Stomach smooth muscle (tissue), 2 donors: ENCODE results near the gene SPAG9.
A peak's percentile ranks its signal among the peaks of the same experiment; 100 is the strongest.

Experiments
- H3K27ac ChIP-seq: one replicate; pipeline ENCODE4 v1.7.0; 2013; ENCODE audit warnings: mild to moderate bottlenecking, low read length, inconsistent platforms
- H3K27me3 ChIP-seq, 2 donors: one replicate each; pipeline ENCODE4 v1.7.0; 2013; ENCODE audit warnings: low read length in 2 of 2; ENCODE audit not compliant: insufficient read depth in 2 of 2, control insufficient read depth in 1 of 2
- H3K36me3 ChIP-seq, 2 donors: one replicate each; pipeline ENCODE4 v1.7.0; 2013; ENCODE audit warnings: low read length in 2 of 2; ENCODE audit not compliant: control insufficient read depth in 2 of 2, insufficient read depth in 2 of 2
- H3K4me1 ChIP-seq: one replicate; pipeline ENCODE4 v1.7.0; 2013; ENCODE audit warnings: low read length; ENCODE audit not compliant: control insufficient read depth, insufficient read depth
- H3K4me3 ChIP-seq, 2 donors: one replicate each; pipeline ENCODE4 v1.7.0; 2013; ENCODE audit warnings: low read length in 2 of 2
- H3K9ac ChIP-seq, 2 donors: one replicate each; pipeline ENCODE4 v1.7.0; 2013; ENCODE audit warnings: low read length in 2 of 2, mild to moderate bottlenecking in 1 of 2
- H3K9me3 ChIP-seq, 2 donors: one replicate each; pipeline ENCODE4 v1.7.0; 2013; ENCODE audit warnings: low read length in 2 of 2; ENCODE audit not compliant: control insufficient read depth in 2 of 2
- donor health status: healthy.
- donor health status: Pancreatic carcinoma.

Gene SPAG9

DNA sequence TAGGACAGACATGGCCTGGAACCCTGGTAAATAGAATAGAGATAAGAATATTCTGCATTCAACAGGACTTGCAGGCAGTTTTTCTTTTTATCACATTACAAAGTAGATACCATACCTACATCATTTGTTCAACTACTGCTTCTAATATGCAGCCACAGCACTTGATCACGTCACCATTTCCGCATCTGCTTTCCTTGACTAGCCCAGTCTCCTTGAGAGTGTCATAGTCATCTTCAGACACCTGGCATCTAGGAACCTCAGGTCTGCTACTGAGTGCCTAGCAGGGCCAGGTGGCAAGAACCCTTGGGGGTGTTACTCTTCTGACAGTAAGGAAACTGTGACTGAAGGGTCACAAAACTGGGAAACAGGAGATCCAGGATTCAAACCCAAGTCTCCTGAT is 161.3 kb downstream of the SPAG9 start:
- no peaks in the 10 kb centered on the region for H3K27me3 ChIP-seq
- no peaks in the 10 kb centered on the region for H3K9me3 ChIP-seq
- H3K36me3 ChIP-seq: peaks cover 5 to 11% of the 10 kb centered on the region in 2 donors

GRCh38 chr17:50957600-50958575 is 162.8 kb downstream of the SPAG9 start:
- Histone ChIP-seq H3K27ac (no peak overlapping the region), H3K9me3 (no peaks in the 10 kb centered on the region), H3K4me3 (no peak overlapping the region), H3K27me3 (no peaks in the 10 kb centered on the region), H3K4me1 (peaks cover 31% of the 10 kb centered on the region), H3K9ac (no peak overlapping the region), H3K36me3 (peaks cover 5 to 11% of the 10 kb centered on the region in 2 donors)

More for the DNA sequence above, 161.3 kb downstream of the SPAG9 start:
- H3K4me3 ChIP-seq: no peak overlapping the region
- no peak overlapping the region for H3K27ac ChIP-seq
- H3K9ac ChIP-seq: no peak overlapping the region
- H3K4me1 ChIP-seq: peaks cover 24% of the 10 kb centered on the region

DNA sequence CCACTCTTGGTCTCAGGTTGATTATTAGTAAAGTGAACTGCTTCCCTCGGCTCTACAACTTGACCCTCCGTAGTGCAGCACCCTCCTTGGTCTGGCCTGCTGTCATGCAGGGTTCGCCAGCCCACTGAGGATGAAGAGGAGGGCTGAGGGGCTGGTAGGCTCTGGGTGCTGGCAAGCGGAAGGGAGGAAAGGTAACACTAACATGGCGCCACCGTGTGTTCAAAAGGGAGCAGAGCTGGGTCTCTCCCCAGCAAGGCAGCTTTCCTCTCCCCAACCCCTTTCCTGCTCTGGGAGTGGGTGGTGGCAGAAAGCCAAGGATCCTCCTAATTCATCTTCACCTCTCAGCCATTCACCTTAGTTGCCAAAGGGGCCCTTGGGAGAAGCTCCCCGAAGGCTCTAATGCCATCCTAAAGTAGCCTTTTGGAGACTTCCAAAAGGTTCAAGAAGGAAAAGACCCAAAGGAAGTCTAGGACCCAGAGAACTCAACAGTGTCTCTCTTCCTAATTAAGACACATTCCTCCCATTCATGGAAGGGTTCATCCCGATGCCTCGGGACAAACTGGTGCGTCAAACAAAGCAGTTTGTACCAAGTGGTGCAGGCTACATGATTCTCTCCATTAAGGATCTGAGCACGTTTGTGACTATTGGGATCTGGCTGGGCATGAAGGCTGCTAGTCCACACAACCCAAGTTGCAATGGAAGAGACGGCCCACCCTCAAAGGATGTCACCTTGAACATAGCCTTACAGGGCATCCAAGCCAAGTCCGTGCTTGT is 163.7 kb downstream of the SPAG9 start:
- Histone ChIP-seq H3K36me3 (peaks cover 5 to 11% of the 10 kb centered on the region in 2 donors), H3K9ac (peak overlapping the region in 1 of 2 donors; percentile 38), H3K4me1 (peaks cover 33% of the 10 kb centered on the region), H3K27ac (peak overlapping the region; percentile 62), H3K4me3 (peak overlapping the region in 1 of 2 donors; percentile 44), H3K9me3 (no peaks in the 10 kb centered on the region), H3K27me3 (no peaks in the 10 kb centered on the region)

DNA sequence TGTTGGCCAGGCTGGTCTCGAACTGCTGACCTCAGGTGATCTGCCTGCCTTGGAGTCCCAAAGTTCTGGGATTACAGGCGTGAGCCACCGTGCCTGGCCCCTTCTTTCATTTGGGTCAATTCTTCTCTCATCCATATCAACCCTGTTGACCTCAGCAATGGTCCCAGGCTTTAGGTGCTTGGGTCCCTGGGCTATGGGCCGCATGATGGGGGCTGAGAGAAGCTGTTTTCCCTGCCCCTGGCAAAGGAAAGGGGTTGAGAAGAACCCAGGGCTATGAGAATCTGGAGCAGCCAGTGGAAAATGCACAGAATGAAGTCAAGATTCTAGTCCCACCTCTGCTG is 164.3 kb downstream of the SPAG9 start:
- Histone ChIP-seq H3K36me3 (peaks cover under 1 to 8% of the 10 kb centered on the region in 2 donors), H3K4me3 (peak overlapping the region in 1 of 2 donors; percentile 44), H3K9ac (no peak overlapping the region), H3K4me1 (peaks cover 33% of the 10 kb centered on the region), H3K27ac (peak overlapping the region; percentile 62), H3K27me3 (no peaks in the 10 kb centered on the region), H3K9me3 (no peaks in the 10 kb centered on the region)

GRCh38 chr17:50955667-50956120 is 165.0 kb downstream of the SPAG9 start:
- H3K27ac ChIP-seq: peak overlapping the region; percentile 62
- peaks cover 36% of the 10 kb centered on the region for H3K4me1 ChIP-seq
- H3K4me3 ChIP-seq: peak overlapping the region in 1 of 2 donors; percentile 22
- H3K27me3 ChIP-seq: no peaks in the 10 kb centered on the region
- H3K9ac ChIP-seq: peak overlapping the region; percentile 28 to 29
- H3K36me3 ChIP-seq: peaks cover 0 to 6% of the 10 kb centered on the region in 2 donors
- no peaks in the 10 kb centered on the region for H3K9me3 ChIP-seq

- peaks cover 42% of the 10 kb centered on the region for H3K4me1 ChIP-seq
These were observed 165.5 kb downstream of the SPAG9 start for GRCh38 chr17:50955160-50955559.

DNA sequence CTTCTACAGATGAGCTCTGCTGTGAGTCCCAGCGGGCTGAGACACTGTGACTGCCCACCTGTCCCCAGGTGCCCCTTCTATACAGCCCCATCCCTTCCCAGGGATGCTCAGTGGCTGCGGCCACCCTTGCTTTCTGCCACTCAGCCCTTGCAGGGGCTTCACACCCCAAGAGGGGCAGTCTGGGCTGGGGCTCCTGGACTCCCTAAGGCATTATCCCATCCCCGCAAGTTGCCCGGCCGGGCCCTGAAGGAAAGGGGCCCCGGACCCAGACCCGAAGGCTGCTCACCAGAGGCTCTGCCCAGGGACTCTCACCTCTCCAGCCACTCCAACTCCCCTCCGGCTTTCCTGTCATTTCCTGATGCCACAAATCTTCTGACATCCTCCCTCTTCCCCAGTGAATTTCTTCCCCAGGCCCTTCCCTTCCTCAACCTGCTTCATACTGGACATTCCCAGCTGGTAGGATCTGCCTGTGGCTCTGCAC is 166.0 kb downstream of the SPAG9 start:
- Histone ChIP-seq H3K27ac (peak overlapping the region; percentile 62), H3K36me3 (peaks cover 0 to 3% of the 10 kb centered on the region in 2 donors), H3K9ac (no peak overlapping the region), H3K4me1 (peaks cover 47% of the 10 kb centered on the region), H3K27me3 (no peaks in the 10 kb centered on the region), H3K4me3 (no peak overlapping the region), H3K9me3 (no peaks in the 10 kb centered on the region)

More at GRCh38 chr17:50955160-50955559, 165.5 kb downstream of the SPAG9 start:
- Histone ChIP-seq H3K36me3 (peaks cover 0 to 5% of the 10 kb centered on the region in 2 donors), H3K9ac (no peak overlapping the region), H3K4me3 (peak overlapping the region in 1 of 2 donors; percentile 22), H3K27ac (peak overlapping the region; percentile 62), H3K9me3 (no peaks in the 10 kb centered on the region), H3K27me3 (no peaks in the 10 kb centered on the region)

DNA sequence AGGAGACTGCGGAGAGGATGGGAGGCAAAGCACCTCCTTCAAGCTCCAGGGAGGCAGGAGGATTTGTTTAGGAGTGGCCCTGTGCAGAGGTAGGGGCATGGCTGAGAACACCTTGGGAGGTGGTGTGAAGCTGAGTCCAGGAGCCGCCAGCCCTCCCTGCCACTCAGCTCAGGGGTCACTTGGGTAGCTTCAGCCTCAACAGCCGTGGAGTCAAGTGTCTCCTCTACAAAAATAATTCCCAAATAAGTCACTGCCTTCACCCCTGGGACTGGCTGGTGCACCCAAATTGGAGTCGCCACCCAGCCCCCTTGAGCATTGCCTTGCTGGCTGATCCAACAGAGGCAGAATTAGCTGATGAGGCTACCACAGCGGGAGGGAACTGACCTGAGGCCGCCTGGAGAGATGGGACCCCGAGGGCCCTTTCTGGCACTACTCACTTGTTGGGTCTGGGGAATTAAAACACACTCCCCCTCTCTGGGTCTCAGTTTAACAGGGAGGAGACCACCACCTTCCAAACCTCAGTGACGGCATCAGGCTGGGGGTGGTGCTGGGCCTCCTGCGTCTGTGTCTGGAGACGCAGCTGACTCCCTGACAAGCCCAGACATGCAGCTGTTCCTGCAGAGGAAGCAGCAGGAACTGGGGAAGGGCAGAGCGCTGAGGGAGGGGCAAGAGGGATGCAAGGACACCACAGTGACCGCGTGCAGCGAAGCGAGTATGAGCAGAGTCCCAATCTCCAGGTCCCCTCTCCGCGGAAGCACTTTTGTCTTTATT is 166.7 kb downstream of the SPAG9 start:
- Histone ChIP-seq H3K27ac (peak overlapping the region; percentile 62), H3K4me3 (no peak overlapping the region), H3K9ac (no peak overlapping the region), H3K4me1 (peaks cover 53% of the 10 kb centered on the region), H3K27me3 (no peaks in the 10 kb centered on the region), H3K9me3 (no peaks in the 10 kb centered on the region), H3K36me3 (peaks cover 0 to 3% of the 10 kb centered on the region in 2 donors)

- Histone ChIP-seq H3K9ac (no peak overlapping the region), H3K4me1 (peaks cover 58% of the 10 kb centered on the region), H3K27me3 (no peaks in the 10 kb centered on the region), H3K4me3 (no peak overlapping the region), H3K36me3 (peaks cover 0 to 3% of the 10 kb centered on the region in 2 donors), H3K9me3 (no peaks in the 10 kb centered on the region), H3K27ac (no peak overlapping the region)
These were observed 167.2 kb downstream of the SPAG9 start for GRCh38 chr17:50953518-50953830.

DNA sequence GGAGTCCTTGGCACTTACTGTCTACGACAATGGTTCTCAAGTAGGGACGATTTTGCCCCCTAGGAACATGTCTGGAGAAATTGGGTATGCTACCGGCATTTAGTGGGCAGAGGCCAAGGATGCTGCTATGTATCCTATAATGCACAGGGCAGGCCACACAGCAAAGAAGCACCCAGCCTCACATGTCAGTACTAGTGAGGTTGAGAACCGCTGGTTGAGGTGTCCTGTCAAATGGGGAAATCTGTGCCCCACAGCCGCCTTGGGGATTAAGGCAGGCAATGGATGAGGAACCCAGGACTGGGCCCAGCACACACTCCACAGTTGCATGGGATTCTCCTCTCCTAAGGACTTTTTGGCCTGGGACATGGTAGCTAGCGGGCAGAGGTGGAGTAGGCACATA is 167.8 kb downstream of the SPAG9 start:
- no peaks in the 10 kb centered on the region for H3K36me3 ChIP-seq
- no peaks in the 10 kb centered on the region for H3K9me3 ChIP-seq
- H3K4me1 ChIP-seq: peaks cover 64% of the 10 kb centered on the region
- H3K27ac ChIP-seq: no peak overlapping the region
- no peak overlapping the region for H3K9ac ChIP-seq
- no peaks in the 10 kb centered on the region for H3K27me3 ChIP-seq
- no peak overlapping the region for H3K4me3 ChIP-seq
